Measurements from ENCODE around the gene CROCC.
"Not testable (repeated sequence)": the region's sequence is repeated elsewhere in the genome, so short reads cannot be mapped to it uniquely, and the experiment has no call there.

CROCC gene

GRCh38 chr1:16921391-16922185 is at the start of gene CROCC:
Gene CROCC (plus strand): TSS chr1:16921931. CDS start chr1:16922019, 88 bp downstream.
- peak within 1 kb of the TSS; percentile 80 for H3K4me3 Mint-ChIP-seq
- H3K27me3 Mint-ChIP-seq, result no peaks in the 10 kb centered on the region
- no peaks in the 10 kb centered on the region for H3K9me3 Mint-ChIP-seq

GRCh38 chr1:16872152-16873075 is 49.3 kb upstream of the CROCC start:
- Mint-ChIP-seq H3K4me3 (peak overlapping the region; percentile 63), H3K27me3 (peaks cover 35% of the 10 kb centered on the region), H3K4me1 (ENCODE audit: low read depth) (peaks cover 16% of the 10 kb centered on the region), H3K27ac (peak overlapping the region; percentile 49)
- not testable (repeated sequence) for H3K36me3 Mint-ChIP-seq (ENCODE audit: low read depth); H3K9me3 Mint-ChIP-seq

More at GRCh38 chr1:16921391-16922185, at the start of gene CROCC:
- Mint-ChIP-seq H3K36me3 (ENCODE audit: low read depth) (no peaks in the 10 kb centered on the region), H3K27ac (peak within 1 kb of the TSS; percentile 80), H3K4me1 (ENCODE audit: low read depth) (peaks cover 23% of the 10 kb centered on the region)

- Mint-ChIP-seq H3K4me3 (peak overlapping the region; percentile 63), H3K4me1 (ENCODE audit: low read depth) (peaks cover 16% of the 10 kb centered on the region), H3K27me3 (peaks cover 35% of the 10 kb centered on the region), H3K27ac (peak overlapping the region; percentile 74)
- H3K9me3 Mint-ChIP-seq; H3K36me3 Mint-ChIP-seq (ENCODE audit: low read depth): not testable (repeated sequence)
Observed at GRCh38 chr1:16873076-16873879, 48.5 kb upstream of the CROCC start.

GRCh38 chr1:16874968-16875765 is 46.6 kb upstream of the CROCC start:
- H3K36me3 Mint-ChIP-seq (ENCODE audit: low read depth); H3K4me3 Mint-ChIP-seq; H3K27ac Mint-ChIP-seq; H3K9me3 Mint-ChIP-seq: not testable (repeated sequence)
- Mint-ChIP-seq H3K4me1 (ENCODE audit: low read depth) (peaks cover 16% of the 10 kb centered on the region), H3K27me3 (peaks cover 50% of the 10 kb centered on the region)

GRCh38 chr1:16881742-16882141 is 40.0 kb upstream of the CROCC start:
- not testable (repeated sequence) for H3K36me3 Mint-ChIP-seq (ENCODE audit: low read depth); H3K27ac Mint-ChIP-seq; H3K9me3 Mint-ChIP-seq; H3K4me1 Mint-ChIP-seq (ENCODE audit: low read depth); H3K4me3 Mint-ChIP-seq
- H3K27me3 Mint-ChIP-seq, result peaks cover 42% of the 10 kb centered on the region

GRCh38 chr1:16882986-16883385 is 38.7 kb upstream of the CROCC start:
- Mint-ChIP-seq H3K4me1 (ENCODE audit: low read depth) (peaks cover under 1% of the 10 kb centered on the region), H3K27ac (no peak overlapping the region), H3K4me3 (no peak overlapping the region), H3K27me3 (peaks cover 42% of the 10 kb centered on the region), H3K9me3 (no peaks in the 10 kb centered on the region), H3K36me3 (ENCODE audit: low read depth) (no peaks in the 10 kb centered on the region)

GRCh38 chr1:16884487-16884886 is 37.2 kb upstream of the CROCC start:
- not testable (repeated sequence) for H3K9me3 Mint-ChIP-seq; H3K4me3 Mint-ChIP-seq; H3K36me3 Mint-ChIP-seq (ENCODE audit: low read depth); H3K27ac Mint-ChIP-seq
- Mint-ChIP-seq H3K4me1 (ENCODE audit: low read depth) (peaks cover 14% of the 10 kb centered on the region), H3K27me3 (peaks cover 34% of the 10 kb centered on the region)

GRCh38 chr1:16886860-16887605 is 34.7 kb upstream of the CROCC start:
- peaks cover 24% of the 10 kb centered on the region for H3K4me1 Mint-ChIP-seq (ENCODE audit: low read depth)
- H3K4me3 Mint-ChIP-seq, result no peak overlapping the region
- no peaks in the 10 kb centered on the region for H3K36me3 Mint-ChIP-seq (ENCODE audit: low read depth)
- H3K9me3 Mint-ChIP-seq, result no peaks in the 10 kb centered on the region
- peaks cover 15% of the 10 kb centered on the region for H3K27me3 Mint-ChIP-seq
- no peak overlapping the region for H3K27ac Mint-ChIP-seq

GRCh38 chr1:16888860-16889816 is 32.6 kb upstream of the CROCC start:
- Mint-ChIP-seq H3K27ac (peak overlapping the region; percentile 88), H3K27me3 (peaks cover 3% of the 10 kb centered on the region), H3K4me1 (ENCODE audit: low read depth) (peaks cover 25% of the 10 kb centered on the region)

GRCh38 chr1:16890539-16891021 is 31.2 kb upstream of the CROCC start:
- H3K4me3 Mint-ChIP-seq, result peak overlapping the region; percentile 90
- H3K4me1 Mint-ChIP-seq (ENCODE audit: low read depth), result peaks cover 35% of the 10 kb centered on the region
- H3K9me3 Mint-ChIP-seq; H3K36me3 Mint-ChIP-seq (ENCODE audit: low read depth); H3K27me3 Mint-ChIP-seq; H3K27ac Mint-ChIP-seq: not testable (repeated sequence)

More at GRCh38 chr1:16888860-16889816, 32.6 kb upstream of the CROCC start:
- Mint-ChIP-seq H3K9me3 (no peaks in the 10 kb centered on the region), H3K4me3 (peak overlapping the region; percentile 90), H3K36me3 (ENCODE audit: low read depth) (no peaks in the 10 kb centered on the region)

- H3K4me1 Mint-ChIP-seq (ENCODE audit: low read depth), result peaks cover 37% of the 10 kb centered on the region
- H3K27me3 Mint-ChIP-seq; H3K9me3 Mint-ChIP-seq; H3K4me3 Mint-ChIP-seq; H3K36me3 Mint-ChIP-seq (ENCODE audit: low read depth); H3K27ac Mint-ChIP-seq: not testable (repeated sequence)
Observed at GRCh38 chr1:16891057-16891456, 30.7 kb upstream of the CROCC start.

GRCh38 chr1:16892978-16893525 is 28.7 kb upstream of the CROCC start:
- H3K27me3 Mint-ChIP-seq; H3K4me3 Mint-ChIP-seq; H3K9me3 Mint-ChIP-seq; H3K36me3 Mint-ChIP-seq (ENCODE audit: low read depth); H3K27ac Mint-ChIP-seq: not testable (repeated sequence)
- H3K4me1 Mint-ChIP-seq (ENCODE audit: low read depth), result peaks cover 54% of the 10 kb centered on the region

All from stimulated activated naive CD8-positive, alpha-beta T cell treated with anti-CD3 and anti-CD28 coated beads, Interleukin-15, Interleukin-2, amounts not matched to agents 100 ng/mL and 50 ng/mL, for 24 hours (primary cell).